ENCODE results near the gene NR4A1.

NR4A1 gene

GRCh38 chr12:52058631-52059361, 7.6 kb downstream of the NR4A1 start:
- no peak for DNase-seq (ENCODE audit: low read depth, low spot score)

DNA sequence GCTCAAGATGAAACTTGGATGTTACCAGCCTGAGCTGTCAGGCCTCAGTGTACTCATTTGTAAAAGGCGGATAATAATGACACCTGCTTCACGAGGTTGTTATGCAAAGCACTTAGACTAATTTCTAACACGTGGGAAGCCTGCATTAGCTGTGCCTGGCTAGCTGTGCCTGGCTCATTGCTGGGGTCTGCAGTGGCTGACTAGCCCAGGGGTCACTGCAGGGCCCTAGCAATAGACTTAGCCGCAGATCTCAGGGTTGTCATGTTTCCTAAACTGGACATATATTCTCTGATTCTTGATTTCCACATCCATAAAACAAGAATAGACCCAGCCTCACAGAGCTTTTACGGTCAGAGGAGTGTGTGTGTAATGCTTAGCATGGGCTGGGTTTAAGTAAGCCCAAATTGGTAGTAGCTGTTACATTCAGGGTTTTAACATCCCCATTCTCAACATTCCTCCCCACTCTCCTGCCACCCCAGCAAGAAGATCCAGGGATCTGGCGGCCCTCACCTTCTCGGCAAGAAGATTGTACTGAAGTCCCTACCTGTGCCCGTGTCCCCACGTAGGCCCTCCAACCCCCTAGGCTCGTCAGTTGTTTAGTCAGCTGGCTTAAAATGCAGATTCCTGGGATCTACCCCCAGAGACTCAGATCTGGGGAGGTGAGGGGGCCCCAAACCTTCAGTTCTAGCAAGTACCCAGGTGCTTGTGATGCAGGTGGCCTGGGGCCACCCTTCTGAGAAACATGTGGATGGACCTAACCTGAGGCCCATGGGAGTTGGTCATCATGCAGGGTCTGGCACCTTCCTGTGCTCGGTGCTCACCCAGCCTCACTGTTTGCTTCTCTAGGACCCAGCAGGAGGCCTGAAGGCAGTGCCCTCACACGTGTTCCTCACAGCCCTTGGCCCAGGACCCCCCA, 8.6 kb downstream of the NR4A1 start:
- DNase-seq (ENCODE audit: low read depth, low spot score) = no peak

DNA sequence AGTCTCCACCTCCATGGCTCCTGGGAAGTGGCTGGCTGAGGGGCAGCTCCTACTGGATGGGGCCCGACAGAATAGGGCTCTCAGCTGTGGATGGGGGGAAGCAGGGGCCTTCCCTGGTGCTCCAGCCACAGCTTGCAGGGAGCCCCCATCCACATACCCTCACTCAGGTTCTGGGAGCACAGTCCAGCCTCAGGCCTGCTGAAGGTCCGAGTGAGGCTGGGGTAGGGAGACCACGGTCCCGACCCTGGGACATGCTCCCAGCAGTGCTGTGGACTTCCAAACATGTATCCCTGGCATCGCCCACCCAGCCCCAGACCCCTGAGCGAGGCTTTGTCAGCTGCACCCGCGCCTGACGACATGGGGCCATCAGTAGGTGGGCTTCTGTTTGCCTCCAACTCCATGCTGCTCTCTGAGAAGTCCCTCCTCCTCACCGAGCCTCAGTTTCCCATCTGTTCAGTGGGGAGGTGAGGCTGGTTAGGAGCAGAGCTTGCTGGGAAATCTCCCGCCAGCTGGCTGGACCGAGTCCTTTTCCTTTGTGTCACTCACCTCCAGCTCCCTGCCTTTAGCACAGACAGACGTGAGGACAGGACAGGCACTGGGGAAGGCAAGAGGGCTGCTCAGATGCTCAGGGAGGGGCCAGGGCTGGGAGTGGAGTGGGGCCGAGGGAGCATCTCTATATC, 9.4 kb downstream of the NR4A1 start:
- no peak for DNase-seq (ENCODE audit: low read depth, low spot score)

- no peak for DNase-seq (ENCODE audit: low read depth, low spot score)
Measured at GRCh38 chr12:52061470-52062166, 10.4 kb downstream of the NR4A1 start.

DNA sequence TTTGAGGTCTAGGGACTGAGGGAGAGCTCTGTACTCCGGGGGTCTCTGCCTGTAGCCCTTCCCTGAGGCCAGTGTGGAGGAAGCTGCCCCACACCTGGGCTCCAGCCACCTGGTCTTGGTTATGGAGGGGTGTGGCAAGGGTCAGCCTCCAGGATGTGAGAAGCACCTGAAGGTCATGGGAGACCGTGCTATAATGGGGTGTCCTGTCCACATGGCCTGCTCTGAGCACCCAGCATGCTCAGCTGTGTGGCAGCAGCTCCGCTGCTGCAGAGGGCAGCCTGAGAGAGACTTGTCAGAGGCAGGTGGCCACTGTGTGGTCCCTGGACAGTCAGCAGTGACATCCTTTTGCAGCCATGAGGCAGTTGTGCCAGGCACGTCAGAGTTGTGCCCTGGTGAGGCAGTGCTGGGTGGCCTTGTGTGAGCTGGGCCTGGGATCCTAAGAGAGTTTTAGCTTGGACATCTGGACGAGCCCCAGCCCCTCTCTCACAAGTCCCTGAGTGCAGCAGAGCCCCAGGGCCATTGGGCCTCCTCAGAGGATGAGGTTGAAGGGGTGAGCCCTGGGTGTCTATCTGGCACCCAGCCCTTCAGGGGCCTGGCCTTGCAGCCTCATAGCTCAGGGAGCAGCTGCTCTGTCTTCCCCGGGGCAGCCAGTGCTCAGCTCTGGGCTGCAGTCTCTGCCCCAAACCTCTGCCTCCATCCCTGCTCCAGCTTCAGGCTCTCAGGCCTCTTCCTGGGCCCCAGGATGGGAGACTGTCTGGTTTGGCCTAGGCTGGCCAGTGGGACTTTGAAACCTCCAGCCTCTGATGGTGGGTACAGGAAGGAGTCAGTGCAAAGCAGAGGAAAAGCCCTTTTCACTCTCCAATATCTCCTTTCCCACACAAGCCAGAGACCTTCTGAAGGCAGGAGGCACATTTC, 11.2 kb downstream of the NR4A1 start:
- no peak for DNase-seq (ENCODE audit: low read depth, low spot score)

- DNase-seq (ENCODE audit: low read depth, low spot score) = no peak
Measured at GRCh38 chr12:52063082-52063924, 12.1 kb downstream of the NR4A1 start.

GRCh38 chr12:52063981-52064649, 12.9 kb downstream of the NR4A1 start:
- DNase-seq (ENCODE audit: low read depth, low spot score) = peak; percentile 74

- DNase-seq (ENCODE audit: low read depth, low spot score) = no peak
Measured at GRCh38 chr12:52066346-52067080, 15.3 kb downstream of the NR4A1 start.

DNA sequence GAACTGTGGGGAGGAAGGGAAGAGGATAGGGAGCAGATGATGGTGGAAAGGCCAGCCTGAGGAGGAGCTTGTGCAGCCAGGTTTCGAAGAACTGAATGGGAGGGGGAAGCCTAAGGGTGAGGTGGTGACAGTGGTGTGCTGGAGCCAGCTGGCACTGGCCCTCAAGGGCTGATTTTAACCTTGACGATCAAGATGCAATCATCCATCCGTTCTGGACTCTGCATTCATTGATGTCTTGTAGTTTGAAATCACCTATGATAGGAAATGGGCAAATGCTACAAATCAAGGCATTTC, 15.8 kb downstream of the NR4A1 start:
- no peak for DNase-seq (ENCODE audit: low read depth, low spot score)

DNA sequence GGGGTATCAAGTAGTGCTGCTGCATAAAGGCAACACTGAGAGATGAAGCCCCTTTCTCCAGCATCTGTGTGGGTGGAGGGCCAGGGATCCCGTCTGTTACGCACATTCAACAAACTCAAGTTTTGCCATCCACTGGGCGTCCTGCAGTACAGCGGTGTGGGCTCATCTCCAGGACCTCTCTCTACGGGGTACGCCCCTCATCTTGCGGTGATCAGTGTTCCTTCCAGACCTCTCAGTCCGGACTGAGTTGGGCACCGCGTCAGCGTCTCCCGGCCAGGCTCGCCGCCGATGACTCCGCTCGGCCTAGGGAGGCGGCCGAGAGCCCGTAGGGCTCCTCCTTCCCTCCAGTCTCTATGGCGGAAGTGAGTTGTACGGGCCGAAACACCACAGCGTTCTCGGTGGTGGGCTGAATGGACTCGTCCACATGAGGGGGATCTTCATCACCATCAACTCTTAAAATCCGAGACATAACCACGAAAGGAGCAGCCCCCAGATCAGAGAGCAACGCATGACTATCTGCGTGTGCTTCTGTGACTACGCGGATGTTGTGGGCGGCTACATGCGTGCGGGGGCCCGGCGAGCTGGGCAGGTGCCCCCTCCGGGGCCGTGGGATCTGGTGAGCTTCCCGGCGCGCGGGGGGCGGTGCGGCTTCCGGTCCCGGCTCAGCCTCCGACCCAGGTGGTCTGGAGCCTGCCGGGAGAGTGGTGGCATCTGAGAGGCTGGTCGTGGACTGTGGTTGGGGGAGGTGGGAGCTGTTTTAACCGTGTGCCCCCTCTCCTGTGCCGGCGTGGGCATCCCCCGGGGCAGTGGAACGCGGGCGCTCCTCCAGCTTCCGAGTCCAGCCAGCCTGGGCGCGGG, 18.3 kb downstream of the NR4A1 start, which contains the start of gene ATG101:
TSS of gene ATG101 (plus strand) at position 652 of the 858 bp plus-strand sequence. CDS start 3,673 bp downstream, outside the sequence.
- peak; percentile 91 for DNase-seq (ENCODE audit: low read depth, low spot score)

- DNase-seq (ENCODE audit: low read depth, low spot score) = no peak
Measured at GRCh38 chr12:52070185-52070925, 19.1 kb downstream of the NR4A1 start.

DNA sequence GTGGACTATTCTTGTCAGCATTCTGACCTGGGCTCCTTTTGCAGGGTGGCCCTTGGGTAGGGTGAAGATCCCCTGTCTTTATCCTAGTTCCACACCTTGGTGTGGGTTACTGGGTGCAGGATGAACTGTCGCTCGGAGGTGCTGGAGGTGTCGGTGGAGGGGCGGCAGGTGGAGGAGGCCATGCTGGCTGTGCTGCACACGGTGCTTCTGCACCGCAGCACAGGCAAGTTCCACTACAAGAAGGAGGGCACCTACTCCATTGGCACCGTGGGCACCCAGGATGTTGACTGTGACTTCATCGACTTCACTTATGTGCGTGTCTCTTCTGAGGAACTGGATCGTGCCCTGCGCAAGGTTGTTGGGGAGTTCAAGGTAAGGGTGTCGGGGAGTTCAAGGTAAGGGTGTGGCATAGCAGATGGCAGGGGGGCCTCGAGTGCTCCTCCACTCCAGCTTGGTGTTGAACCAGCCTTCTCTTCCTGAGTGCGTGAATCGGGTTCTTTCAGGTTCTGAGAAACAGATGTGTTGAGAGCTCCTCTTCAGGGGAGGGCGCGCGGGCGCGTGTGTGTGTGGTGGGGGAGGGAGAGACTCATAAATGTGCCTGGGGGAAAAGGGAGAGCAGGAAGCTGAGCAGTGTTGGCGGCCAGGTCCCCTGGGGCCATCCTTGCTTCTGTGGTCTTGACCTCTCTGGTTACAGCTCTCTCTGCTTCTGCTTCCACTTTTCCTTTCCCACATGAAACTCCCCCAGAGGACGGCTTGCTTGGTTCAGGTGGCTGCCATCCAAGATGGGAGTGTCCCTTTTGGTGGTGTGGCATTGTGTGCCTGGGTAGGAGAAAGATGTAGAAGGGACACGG, 22.5 kb downstream of the NR4A1 start:
- DNase-seq (ENCODE audit: low read depth, low spot score) = peak; percentile 58

DNA sequence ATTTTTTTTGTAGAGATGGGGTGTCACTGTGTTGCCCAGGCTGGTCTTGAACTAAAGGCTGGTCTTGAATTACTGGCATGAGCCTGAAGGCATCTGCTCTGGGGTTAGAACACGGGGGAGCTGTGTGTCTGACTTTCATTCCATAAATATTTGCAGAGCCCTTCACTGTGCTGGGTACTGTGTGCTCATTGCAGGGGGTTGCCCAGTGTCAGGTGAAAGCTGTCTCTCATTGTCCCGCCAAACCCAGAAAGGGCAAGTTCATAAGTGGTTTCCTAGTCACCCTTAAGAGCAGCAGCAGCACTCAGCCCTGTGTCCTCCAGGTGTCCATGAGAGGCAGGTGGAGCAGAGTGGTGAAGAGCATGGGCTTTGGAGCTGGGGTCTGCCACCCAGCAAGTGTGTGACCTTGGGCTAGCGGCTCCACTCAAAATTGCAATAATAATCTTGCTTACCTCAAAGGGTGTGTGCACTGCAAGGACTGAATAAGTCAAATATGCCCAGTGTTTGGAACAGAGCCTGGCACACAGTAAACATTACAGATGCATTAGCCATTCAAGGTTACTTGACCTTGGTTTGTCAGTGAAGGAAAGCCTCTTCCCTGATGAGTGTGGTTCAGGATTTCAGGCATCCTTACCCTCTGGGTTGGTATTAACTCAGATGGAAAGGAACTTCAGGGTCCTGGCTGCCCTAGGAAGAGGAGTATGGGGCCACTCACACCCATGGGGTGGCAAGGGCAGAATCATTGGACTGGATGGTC, 23.9 kb downstream of the NR4A1 start:
- no peak for DNase-seq (ENCODE audit: low read depth, low spot score)

GRCh38 chr12:52076811-52077210, 25.6 kb downstream of the NR4A1 start:
- no peak for DNase-seq (ENCODE audit: low read depth, low spot score)

DNA sequence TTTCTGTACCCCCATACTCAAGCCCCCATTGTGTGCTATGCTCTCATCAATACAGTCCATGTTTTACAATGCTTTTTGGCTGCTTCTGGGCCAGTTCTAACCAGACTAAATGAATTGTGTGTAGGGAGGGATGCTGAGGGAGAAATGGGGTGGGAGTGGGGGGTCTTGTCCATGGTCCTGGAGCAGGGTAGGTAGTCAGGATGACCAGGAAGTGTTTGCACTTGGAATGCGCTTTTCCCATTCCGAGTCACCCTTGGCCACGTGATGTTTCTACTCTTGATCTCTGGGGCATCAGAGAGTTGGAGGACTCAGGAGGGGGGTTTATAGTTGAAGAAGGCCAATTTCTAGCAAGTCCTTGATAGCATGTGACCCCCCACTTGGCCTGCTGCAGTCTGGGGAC, 27.0 kb downstream of the NR4A1 start:
- DNase-seq (ENCODE audit: low read depth, low spot score) = no peak
